Activated naive CD4-positive, alpha-beta T cell treated with anti-CD3 and anti-CD28 coated beads, Interleukin-2, amount 50 U/mL, for 16 hours (primary cell): Measurements from ENCODE around the gene HCST.
A peak's percentile ranks its signal among the peaks of the same experiment; 100 is the strongest.
"Not testable (repeated sequence)": the region's sequence is repeated elsewhere in the genome, so short reads cannot be mapped to it uniquely, and the experiment has no call there.

ENCODE experiments used
- DNase-seq: peaks from one replicate; pipeline ENCODE4 v3.0.0-alpha.2; 2020

Gene HCST, protein sequence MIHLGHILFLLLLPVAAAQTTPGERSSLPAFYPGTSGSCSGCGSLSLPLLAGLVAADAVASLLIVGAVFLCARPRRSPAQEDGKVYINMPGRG

GRCh38 chr19:35901854-35902661 lies at the start of gene HCST:
HCST (plus strand) TSS chr19:35902529; CDS start chr19:35902594, 65 bp downstream.
- no peak for DNase-seq

DNA sequence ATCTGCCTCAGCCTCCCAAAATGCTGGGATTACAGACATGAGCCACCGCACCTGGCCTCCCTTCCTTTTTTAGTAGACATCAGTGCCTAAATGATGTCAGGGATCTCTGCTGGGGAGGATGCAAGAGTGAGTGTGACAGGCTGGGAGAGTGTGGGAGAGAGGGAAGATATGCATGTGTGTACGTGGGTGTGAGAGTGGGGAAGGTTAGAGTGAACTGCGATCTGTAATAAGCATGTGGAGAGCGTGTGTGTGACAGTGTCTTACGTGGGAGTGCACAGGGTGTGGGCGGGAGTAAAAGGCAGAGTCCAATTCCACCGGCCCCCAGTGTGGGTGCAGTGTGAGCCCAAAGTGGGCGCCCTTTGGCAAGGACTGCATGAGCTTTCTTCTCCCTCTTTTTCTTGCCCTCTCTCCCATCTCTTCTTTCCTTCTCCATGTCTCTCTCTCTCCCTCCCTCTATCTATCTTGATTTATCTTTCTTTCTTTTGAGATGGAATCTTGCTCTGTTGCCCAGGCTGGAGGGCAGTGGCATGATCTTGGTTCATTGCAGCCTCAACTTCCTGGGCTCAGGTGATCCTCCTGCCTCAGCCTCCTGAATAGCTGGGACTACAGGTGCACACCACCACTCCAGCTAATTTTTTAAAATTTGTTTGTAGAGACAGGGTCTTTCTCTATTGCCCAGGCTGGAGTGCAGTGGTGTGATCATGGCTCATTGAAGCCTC lies 49.1 kb upstream of the HCST start:
- no peak for DNase-seq

DNA sequence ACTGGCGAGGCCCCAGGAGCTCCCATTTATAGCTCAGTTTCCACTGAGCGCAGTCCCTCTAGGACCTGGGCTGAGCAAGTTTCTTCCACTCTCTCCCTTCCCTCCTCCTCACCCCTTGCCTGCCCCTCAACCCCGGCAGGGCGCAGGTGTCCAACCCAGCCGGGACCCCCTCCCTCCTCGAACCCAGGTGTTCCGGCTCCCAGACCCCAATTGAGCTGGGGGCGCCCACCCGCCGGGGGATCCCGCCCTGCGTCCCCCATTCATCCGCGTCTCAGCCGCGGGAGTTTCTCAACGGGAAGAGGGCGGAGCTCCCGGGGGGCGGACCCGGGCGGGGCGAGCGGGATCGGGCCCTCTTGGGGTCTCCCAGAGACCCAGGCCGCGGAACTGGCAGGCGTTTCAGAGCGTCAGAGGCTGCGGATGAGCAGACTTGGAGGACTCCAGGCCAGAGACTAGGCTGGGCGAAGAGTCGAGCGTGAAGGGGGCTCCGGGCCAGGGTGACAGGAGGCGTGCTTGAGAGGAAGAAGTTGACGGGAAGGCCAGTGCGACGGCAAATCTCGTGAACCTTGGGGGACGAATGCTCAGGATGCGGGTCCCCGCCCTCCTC lies 45.7 kb upstream of the HCST start, which contains the start of gene KIRREL2:
Gene KIRREL2 (plus strand): TSS at position 366 of the 604 bp plus-strand sequence. CDS start 209 bp downstream, at position 575.
- DNase-seq = peak; percentile 46

DNA sequence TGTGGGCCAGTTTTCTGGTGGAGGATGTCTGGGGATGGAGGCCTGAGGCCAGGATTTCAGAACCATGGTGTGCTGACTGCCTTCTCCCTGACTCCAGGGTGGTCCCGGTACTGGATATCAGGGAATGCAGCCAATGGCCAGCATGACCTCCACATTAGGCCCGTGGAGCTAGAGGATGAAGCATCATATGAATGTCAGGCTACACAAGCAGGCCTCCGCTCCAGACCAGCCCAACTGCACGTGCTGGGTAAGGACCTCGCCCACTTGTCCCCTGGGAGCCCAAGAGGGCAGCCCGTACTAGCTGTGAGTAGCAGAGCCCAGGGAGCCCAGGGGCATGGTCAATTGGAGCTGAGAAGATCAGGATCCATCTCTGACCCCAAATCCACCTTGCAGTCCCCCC lies 44.0 kb upstream of the HCST start:
- DNase-seq = no peak

DNA sequence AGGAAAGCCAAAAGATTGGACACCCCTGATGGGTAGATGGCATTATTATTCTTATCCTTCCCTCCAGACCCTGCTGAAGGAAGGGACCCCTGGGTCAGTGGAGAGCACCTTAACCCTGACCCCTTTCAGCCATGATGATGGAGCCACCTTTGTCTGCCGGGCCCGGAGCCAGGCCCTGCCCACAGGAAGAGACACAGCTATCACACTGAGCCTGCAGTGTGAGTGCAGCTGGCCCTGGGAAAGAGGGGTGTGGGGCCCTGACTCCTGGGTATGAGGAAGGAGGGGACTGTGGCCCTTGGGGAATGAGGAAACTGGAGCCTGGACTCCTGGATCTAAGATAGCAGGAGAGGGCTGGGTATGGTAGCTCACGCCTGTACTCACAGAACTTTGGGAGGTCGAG lies 42.9 kb upstream of the HCST start:
- DNase-seq = no peak

- no peak for DNase-seq
These were observed 41.9 kb upstream of the HCST start for GRCh38 chr19:35860436-35860817.

GRCh38 chr19:35860818-35861639 lies 41.3 kb upstream of the HCST start:
- DNase-seq = no peak

DNA sequence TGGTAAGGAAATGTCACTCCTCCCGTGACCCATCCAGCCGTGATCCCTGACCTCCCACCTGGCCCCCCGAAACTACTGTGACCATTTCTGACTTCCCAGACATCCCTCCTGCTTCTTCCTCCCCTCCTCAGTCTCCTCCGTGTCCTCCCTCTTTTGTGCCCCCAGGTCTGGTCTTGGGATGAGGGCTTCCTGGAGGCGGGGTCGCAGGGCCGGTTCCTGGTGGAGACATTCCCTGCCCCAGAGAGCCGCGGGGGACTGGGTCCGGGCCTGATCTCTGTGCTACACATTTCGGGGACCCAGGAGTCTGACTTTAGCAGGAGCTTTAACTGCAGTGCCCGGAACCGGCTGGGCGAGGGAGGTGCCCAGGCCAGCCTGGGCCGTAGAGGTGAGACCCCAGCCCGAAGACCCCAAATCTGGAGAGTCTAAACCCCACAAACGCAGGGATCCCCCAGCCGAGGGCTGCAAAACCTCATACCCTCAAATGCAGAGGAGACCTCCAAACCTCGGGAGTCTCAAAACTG lies 40.6 kb upstream of the HCST start:
- DNase-seq = no peak

DNA sequence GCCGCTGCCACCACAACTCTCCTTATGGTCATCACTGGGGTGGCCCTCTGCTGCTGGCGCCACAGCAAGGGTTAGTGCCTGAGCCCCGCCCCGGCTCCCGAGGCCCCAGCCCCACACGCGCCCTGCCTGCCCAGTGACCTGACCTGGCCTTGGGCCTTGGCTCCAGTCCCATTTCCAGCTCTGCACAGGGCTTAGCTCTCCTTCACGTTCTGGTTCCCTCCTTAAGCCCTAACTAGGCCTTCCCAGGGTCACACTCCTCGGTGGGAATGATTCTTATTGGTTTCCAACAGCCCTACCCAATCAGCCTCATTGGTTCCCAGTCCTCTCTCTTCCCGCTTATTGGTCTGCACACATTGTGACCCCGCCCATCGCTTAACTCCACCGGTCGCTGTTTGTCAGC lies 39.8 kb upstream of the HCST start:
- DNase-seq = no peak

DNA sequence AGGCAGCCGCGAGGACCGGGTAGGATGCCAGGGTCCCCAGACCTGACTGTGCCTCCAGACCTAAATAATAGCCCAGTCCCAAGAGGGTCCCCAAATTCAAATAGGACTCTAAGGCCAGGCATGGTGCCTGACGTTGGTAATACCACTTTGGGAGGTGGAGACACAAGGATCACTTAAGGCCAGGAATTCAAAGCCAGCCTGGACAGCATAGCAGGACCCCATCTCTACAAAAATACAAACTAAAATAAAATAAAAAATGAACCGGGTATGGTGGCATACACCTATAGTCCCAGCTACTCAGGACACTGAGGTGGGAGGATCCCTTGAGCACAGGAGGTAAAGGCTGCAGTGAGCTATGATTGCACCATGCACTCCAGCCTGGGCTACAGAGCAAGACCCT lies 39.3 kb upstream of the HCST start:
- DNase-seq = no peak

DNA sequence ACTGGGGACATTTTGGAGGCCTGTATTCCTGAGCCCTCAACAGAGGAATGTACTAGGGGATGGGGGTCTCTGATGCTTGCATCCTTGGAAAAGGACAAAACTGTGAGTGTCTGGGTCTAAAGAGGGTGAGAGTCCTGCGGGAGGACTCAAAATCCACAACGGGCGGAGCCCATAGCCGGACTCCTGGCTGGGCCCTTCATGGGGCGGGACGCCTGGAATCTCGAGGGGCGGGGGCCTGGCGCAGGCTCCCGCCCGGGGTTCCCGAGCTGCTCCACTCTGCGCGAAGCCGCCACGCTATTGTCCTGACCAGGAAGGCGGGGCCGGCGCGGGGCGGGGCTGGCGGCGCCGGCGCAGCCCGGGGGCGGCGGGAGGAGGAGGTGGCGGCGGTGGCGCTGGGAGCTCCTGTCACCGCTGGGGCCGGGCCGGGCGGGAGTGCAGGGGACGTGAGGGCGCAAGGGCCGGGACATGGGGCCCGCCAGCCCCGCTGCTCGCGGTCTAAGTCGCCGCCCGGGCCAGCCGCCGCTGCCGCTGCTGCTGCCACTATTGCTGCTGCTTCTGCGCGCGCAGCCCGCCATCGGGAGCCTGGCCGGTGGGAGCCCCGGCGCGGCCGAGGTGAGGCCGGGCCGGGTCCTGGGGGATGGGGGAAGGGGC lies 34.0 kb upstream of the HCST start, which contains the start of gene APLP1:
Gene APLP1 (plus strand): TSS at position 403 of the 651 bp plus-strand sequence. CDS start 63 bp downstream, at position 466.
- peak; percentile 79 for DNase-seq

DNA sequence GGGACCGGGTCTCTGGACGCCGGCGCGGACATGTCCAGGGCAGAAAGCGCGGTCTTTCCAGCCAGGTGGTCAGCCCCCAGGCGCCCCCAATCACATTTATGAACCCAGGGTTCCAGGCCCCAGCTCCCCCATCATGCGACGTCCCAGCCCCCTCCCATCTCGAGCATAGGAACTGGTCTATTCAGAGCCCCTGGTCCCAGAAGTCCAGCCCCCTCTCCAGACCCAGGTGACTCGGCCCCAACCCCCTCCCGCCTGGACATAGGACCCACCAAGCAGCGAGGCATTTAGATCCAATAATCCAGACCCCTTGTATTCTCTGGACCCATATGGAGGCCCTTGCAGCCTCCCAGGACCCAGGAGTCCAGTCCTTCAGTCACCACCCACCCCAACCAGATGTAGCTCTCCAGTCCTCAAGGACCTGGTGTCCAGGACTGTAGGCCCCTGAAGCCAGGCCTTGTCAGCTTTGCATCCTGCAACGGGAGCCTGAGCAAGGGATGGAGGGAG lies 33.5 kb upstream of the HCST start:
- DNase-seq = no peak

- DNase-seq = peak; percentile 86
These were observed 32.8 kb upstream of the HCST start for GRCh38 chr19:35869327-35870123.

GRCh38 chr19:35870124-35870736 lies 32.1 kb upstream of the HCST start:
- not testable (repeated sequence) for DNase-seq

- DNase-seq = no peak
These were observed 31.5 kb upstream of the HCST start for GRCh38 chr19:35870798-35871197.

DNA sequence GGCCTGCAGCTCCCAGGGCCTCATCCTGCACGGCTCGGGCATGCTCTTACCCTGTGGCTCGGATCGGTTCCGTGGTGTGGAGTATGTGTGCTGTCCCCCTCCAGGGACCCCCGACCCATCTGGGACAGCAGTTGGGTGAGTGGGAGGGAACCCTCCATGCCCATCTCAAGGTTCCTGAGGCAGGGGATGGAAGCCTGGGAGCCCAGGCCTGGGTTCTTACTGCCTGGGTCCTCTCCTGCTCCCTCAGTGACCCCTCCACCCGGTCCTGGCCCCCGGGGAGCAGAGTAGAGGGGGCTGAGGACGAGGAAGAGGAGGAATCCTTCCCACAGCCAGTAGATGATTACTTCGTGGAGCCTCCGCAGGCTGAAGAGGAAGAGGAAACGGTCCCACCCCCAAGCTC lies 30.7 kb upstream of the HCST start:
- no peak for DNase-seq

- no peak for DNase-seq
These were observed 30.1 kb upstream of the HCST start for GRCh38 chr19:35872180-35872579.

DNA sequence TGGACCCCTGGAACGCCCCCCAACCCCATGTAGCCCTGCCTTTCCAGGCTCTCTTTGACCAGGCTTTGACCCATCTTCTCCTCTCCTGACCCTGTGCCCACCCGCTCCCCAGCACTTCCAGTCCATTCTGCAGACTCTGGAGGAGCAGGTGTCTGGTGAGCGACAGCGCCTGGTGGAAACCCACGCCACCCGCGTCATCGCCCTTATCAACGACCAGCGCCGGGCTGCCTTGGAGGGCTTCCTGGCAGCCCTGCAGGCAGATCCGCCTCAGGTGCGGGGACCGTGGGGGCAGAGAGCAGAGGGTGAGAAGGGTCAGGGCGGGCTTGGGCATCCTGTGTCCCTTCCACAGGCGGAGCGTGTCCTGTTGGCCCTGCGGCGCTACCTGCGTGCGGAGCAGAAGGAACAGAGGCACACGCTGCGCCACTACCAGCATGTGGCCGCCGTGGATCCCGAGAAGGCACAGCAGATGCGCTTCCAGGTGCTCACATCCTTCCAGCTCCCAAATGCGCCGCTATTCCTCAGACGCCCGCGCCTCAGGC lies 27.9 kb upstream of the HCST start:
- no peak for DNase-seq

GRCh38 chr19:35879068-35879467 lies 23.3 kb upstream of the HCST start:
- DNase-seq = no peak

DNA sequence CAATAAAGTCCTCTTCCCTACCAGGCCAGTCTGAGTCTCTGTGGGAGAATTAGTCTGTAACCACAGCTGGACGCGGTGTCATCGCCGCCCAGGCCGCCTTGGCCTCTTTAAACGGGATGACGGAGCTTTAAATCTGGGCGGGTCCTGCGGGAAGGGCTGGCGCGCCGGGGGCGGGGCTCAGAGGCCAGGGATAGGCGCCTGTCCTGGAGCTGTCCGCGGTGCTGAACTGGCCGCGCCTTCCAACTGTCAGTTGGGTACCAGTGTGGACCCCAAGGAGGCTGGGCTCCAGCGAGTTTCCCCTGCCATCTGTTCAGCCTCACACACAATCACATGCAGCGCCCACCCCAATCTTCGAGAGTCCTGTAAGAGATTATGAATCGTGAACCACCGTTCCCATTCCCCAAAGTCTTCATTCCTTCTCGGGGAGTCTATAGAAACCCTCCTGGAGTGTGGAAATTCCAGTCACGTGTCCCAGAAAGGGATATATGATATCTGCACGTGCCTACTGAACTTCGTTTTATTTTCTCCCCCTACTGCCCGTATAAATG lies 22.5 kb upstream of the HCST start:
- DNase-seq = peak; percentile 73
